ENCODE data around the gene TMEM233.

TMEM233 gene

DNA sequence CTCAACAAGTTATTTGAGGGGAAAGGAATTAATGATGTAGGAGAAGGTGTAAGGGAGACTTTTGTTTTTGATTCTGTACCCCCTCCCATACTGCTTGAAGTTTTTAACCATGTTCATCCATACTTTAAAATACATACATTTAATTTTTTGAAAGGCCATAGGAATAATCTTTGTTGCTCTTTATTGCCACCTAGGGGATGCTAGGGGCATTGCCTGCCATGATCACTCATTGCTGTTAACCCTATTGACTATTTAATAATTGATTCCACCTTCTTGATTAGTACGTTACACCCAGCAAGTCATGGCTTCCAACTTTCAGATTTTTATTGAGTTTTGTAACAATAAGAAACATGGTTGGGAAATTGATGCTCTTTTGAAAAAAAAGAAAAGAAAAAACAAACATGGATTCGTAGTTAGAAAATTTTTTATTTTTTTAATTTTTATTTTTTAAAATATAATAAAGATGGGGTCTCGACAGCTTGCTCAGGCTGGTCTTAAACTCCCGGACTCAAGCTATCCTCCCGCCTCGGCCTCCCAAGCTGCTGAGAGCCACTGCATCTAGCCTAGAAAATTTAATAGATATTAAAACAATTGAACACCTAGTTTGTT is 65.8 kb downstream of the TMEM233 start:
- DNase-seq (ENCODE audit: low read depth), result no peak

DNA sequence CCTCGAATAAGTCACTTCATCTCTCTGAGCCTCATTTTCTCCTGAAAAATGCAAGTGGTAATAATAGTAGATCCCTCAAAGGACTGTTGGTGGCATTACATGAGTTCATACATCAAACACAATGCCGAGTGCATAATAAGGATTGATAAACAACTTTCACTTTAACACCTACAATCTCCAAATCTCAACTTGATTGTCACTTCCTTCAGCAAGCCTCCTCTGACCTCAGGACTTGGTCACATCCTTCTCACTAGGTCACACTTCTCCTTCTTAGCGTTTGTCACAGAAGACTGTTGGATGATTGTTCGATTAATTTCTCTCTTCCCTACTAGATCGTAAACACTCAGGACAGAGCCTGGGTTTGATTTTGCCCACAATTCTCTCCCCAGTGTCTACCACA is 66.5 kb downstream of the TMEM233 start:
- DNase-seq (ENCODE audit: low read depth), result no peak

DNA sequence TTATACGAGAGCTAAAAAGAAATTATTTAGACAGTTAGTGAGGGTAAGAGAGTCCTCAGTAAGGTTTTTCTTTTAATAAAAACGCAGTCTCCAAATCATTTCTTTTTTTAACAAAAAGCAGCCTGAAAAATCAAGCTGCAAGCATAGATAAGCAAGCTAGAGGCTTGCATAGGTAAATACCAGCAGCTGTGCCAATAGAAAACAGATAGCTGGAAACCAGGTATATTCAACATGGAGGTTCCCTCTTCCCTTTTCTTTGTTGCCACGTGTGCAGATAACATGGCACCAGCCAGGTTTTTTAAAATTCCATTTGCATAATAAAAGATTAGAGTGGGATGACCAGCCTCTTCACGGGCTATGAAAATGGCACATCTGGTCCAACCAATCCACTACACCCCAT is 68.3 kb downstream of the TMEM233 start:
- DNase-seq (ENCODE audit: low read depth), result no peak

DNA sequence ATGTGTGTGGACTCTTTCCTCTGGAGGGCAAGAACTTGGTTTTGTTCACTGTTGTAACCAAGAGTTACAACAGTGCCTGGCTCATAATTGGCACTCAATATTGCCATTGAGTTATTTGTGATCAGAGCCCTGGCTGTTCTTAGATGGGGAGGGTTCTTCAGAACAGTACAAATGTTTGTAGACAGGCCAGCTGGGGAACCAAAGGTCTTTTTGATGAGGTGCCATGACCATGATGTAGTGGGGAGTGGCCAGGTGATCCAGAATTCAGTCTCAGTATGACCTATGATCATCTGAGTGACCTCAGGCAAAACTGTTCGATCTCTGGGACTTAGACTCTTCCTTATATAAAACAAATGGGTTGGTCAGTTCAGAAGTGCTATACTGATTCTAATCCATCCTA is 71.1 kb downstream of the TMEM233 start:
- no peak for DNase-seq (ENCODE audit: low read depth)

DNA sequence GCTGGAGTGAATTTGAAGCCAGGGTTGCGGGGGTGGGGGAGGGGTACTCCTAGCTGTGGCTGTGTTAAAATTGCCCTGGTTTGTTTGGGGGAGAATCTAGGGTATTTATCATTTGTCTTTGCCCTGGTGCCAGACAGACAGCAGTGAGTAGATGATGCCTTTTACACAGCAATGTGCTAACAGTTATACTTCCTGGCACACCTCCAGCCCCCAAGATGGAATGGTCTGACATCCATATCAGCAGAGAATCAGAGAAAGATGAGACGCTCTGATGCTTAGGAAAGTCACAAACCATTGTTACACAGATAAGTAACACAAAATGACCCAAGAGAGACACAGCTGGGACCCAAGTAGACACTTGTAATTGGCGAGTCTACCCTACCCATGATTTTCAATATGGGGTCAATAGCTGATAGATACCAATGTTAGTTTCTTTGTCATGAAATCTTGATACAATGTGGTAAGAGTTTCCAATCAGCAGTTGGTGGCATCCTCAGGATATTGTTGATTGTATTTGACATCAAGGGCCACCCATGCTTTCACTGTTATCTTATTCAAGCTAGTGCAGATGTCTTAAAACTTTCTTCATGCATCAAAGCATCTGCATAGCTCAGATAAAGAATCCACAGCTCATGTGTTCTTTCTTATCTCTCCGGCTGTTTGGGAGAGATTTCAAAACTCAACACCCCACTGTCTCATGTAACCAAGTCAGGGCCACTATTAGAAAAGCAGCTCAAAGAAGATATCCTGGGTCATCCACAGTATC is 71.8 kb downstream of the TMEM233 start:
- DNase-seq (ENCODE audit: low read depth), result no peak

DNA sequence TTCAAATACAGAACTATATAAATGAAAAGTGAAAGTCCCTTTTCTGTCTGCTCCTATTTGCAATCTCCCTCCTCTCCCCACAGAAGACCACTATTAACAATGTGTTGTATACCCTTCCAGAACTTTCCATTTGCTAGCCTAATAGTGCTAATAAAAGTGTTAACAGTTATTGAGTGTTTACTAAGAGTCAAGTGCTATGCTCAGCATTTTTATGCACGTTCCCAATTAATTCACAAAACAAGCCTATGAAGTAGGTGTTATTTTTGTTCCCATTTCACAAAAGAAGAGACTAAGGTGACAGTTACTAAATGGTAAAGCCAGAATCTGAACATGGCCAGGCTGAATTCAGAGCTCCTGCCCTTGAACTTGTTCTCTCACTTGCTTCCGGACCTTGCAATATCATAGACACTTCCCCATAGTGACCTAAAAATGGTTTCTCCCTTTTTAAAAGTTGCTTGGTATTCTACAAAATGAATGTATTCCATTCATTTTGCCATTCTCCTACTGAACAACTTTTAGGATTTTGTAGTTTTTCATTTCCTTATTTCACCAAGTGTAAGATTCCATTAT is 72.7 kb downstream of the TMEM233 start:
- no peak for DNase-seq (ENCODE audit: low read depth)

DNA sequence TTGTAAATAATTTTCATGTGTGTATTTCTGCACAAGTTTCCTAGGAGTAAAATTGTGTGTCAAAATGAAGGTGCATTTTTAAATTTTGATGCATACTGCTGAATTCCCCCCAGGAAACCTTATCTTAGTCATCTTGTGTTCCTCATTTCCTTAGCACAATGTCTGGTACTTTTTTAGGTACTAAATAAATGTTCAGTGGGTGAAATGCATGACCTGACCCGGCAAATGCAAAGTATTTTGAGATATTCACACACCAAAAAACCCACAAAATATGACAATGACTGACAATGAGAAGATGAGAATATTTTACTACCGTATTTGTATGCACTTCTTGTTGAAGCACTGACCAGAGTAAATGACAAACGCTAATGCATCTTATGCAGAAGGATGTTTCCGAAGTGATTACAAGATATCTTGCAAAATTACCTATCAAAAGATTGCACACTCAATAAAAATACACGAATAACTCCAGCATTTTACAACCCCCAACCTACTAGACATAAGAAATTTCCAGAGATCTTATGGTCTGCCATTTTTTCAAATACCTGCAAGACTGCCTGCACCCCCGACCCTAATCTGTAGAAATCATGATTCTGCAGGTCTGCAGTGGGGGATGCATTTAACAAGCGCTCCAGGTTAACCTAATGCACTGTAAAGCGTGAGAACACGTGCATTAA is 73.5 kb downstream of the TMEM233 start:
- no peak for DNase-seq (ENCODE audit: low read depth)

DNA sequence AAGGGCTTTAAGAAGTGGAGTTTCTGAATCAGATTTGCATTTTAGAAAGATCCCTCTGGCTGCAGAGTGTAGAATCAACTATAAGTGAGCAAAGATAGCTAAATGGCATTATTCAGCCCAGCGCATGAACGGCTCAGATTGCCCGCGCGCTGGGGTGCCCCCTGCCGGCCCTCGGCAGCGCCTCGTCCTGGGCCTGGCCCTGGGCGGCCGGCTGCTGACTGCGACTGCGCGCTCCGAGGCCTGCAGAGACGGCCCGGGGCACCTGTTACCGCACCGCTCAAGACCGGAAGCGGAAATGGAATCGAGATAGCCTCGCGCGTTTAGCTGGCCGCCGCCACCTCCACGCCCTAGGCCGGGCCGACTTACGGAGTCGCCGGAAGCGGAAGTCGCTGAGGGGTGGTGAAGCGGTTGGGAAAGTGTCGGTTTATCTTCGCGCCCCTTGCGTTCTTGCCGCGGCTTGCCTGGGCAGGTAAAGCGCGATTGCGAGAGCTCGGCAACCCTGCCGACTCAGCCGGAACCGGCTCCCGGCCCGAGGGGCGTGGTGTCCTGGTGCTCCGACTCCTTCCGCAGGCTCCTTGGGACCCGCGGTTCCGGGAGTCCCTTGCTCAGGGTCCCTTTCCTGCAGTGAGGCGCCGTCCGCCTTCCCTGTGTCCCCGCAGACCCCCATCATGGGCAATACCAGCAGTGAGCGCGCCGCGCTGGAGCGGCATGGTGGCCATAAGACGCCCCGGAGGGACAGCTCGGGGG is 74.2 kb downstream of the TMEM233 start, which contains the start of gene PRKAB1:
Gene PRKAB1, plus strand, starts transcription at position 557 of the 747 bp plus-strand sequence. Its CDS starts 112 bp downstream, at position 669.
- DNase-seq (ENCODE audit: low read depth), result peak; percentile 93

DNA sequence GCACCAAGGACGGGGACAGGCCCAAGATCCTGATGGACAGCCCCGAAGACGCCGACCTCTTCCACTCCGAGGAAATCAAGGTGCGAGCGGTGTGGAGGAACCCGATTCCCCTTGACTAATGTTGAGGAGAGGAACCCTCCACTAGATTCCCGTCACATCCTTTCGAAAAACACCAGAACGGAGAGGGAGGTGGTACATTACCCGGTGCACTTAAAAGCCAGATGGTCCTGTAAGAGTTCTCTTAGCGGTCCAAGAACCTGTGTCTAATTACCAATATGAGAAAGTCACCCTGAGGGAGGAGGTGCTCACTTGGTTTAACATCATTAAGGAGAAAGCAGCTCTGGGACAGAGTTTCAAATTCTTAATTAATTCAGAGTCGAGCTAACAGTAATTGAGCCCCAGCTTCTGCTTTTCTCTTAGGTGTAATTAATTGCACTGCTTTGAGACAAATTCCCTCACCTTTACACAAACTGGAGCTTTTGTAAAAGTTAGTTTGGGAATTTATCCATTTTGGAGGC is 74.8 kb downstream of the TMEM233 start:
- no peak for DNase-seq (ENCODE audit: low read depth)

DNA sequence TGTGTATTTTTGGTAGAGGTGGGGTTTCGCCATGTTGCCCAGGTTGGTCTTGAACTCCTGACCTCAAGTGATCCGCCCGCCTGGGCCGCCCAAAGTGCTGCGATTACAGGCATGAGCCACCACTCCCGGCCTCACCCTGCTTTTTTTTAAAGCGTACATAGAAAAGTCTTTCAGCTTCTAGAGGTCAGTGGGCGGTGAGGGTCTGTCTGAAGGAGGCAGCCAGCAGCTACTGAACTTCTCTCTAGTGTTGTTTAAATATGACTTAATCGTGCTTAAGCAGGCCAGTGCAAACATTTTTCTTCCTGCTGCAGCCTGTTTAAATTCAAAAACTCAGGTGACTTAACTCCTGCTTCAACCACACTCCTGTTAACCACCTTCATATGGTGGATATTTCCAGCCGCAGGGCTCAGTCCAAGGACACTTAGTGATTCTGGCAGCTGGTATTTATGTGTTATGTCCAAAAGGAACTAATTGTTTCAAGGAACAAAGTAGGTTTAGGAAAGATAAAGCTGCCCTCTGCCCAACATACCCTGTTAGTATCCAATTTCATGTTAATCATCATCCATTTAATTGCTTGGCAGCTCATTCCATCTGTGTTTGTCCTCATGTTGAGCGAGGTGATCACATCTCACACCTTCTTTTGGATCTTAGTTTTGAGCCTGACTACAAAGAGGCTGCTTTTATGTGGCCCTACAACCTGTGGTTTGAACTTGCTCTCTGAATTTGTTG is 76.3 kb downstream of the TMEM233 start:
- no peak for DNase-seq (ENCODE audit: low read depth)

DNA sequence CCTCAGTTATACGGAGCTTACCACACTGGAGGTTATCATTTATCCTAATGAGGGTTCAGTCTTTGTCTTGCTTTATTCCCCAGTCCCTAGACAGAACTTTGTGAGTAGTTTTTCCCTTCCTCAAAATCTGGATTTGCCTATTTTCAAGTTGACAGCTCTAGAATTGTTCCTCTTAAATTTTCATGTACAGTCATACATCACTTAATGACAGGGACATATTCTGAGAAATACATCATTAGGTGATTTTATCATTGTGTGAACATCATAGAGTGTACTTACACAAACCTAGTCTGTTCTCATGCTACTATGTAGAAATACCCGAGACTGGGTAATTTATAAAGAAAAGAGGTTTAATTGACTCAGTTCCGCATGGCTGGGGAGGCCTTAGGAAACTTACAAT is 77.5 kb downstream of the TMEM233 start:
- DNase-seq (ENCODE audit: low read depth), result no peak

DNA sequence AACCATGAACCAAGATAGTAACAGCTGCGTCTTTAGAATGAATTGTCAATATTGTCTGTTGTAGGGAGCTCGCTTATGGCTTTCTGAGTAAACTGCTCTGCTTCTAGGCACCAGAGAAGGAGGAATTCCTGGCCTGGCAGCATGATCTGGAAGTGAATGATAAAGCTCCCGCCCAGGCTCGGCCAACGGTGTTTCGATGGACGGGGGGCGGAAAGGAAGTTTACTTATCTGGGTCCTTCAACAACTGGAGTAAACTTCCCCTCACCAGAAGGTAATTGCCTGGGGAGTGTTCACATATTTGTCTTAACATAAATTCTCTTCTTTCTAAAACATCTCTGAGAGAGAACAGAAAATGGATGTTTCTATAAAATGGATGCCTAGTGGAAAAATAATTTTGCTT is 78.6 kb downstream of the TMEM233 start:
- DNase-seq (ENCODE audit: low read depth), result no peak

DNA sequence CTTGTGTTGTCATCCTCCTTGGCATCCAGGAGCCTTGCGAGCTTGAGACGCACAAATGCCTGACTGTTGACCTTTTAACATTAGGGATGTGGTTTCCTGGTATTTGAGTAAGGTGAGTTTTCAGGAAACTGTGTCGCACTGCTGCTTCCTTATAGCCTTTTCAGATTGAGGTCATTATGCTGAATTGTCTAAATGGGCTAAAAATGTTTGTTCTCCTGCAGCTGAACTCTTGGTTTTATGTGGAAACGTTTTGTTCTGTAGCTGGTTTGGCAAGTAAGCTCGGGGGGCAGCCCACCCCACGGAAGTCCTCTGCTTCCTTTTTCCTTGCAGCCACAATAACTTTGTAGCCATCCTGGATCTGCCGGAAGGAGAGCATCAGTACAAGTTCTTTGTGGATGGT is 80.1 kb downstream of the TMEM233 start:
- DNase-seq (ENCODE audit: low read depth), result no peak

DNA sequence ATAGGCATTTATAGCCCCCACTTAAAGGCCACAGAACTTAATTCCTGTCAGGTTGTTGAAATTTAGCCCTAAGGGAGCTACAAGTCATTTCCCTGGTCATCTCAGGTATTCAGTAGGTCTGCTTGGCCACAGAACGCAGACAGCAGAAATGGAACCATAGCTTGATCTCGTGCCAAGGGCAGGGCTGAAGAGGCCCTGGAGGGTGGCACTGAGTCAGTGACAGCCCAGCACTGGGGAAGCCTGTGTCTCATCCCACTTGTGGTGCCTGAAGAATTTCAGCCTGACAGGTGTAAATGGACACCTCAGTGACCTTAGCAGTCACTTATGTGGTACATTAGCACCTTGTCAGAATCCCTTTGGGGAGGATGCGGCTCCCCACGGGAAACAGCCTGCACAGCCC is 81.0 kb downstream of the TMEM233 start:
- DNase-seq (ENCODE audit: low read depth), result no peak

DNA sequence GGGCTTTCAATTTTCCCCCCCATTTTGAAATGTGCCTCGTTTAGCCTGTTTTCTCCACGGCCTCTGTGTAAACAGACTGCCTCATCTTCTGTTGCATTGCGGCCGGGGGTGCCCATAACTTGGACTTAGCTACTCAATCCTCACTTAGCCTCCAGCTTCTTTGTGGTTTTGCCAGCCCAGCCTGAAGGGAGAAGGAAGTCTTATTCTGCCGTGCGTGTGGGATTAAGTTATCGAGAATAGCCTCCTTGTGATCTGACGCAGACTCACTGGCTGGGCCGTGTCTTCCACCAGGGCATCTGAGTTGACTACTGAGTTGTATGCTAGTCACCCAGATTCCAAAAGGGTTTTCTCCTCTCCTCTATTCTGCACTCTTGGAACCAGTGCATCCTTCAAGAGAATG is 82.4 kb downstream of the TMEM233 start:
- no peak for DNase-seq (ENCODE audit: low read depth)

DNA sequence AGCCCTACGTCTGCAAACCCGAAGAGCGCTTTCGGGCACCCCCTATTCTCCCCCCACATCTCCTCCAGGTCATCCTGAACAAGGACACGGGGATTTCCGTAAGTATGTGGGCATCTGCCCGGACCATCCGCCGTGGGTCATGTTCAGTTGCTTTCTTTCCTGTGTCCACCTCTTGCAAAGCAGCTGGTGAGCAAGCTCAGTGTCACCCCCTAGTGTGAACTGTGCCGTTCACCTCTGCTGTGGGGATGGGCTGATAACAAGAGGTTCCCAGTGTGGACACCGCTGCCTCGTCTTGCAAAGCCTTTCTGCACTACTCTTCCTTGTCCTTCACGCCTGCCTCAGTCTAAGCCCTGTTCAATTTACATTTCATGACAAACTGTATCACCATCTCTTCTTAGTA is 83.0 kb downstream of the TMEM233 start:
- DNase-seq (ENCODE audit: low read depth), result no peak

DNA sequence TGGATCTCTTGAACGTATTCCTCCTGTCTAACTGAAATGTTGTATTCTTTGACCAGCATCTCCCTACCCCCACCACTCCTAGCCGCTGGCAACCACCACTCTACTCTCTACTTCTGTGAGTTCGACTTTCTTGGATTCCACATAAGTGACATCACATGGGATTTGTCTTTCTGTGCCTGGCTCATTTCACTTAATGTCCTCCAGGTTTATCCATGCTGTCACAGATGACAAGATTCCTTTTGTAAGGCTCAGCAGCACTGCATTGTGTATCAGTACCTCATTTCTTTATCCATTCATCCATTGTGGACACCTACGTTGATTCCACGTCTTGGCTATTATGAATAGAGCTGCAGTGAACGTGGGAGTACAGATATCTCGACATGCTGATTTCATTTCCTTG is 84.9 kb downstream of the TMEM233 start:
- no peak for DNase-seq (ENCODE audit: low read depth)

DNA sequence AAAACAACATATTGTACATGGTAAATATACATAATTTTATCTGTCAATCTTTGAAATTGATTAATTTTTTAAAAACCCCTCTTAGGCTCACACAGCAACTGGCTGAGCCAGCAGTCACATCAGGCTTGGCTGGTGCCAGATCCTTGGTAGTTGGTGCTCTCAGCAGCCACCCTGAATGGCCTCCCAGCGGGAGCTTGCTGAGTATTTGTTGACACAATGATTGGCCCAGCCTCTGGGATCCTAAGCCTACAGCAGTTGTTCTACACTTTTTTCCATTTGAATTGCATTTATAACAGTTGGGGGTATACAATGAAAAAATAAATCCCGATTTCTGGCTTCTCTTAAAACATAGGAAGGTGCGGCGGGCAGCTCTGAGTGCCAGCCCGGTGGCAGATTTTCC is 85.5 kb downstream of the TMEM233 start:
- DNase-seq (ENCODE audit: low read depth), result no peak

DNA sequence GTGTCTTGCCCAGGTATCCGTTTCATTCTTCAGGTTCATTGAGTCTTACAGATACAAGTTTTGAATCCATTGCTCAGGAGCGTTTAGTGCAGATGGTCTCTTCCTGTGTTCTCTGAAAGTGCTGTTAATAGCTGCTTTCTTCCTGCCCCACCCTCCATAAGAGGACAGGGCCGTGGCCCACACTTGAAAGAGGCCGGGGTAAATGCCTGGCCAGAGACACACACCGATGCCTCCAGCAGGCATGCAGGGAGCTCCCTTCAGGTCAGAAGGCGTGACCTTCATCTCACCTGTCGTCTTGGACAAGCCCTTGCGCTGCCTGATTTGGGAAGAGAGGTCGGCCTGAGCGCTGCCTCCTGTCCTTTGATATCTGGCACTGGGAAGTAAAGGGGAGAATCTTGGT is 85.9 kb downstream of the TMEM233 start:
- DNase-seq (ENCODE audit: low read depth), result no peak

DNA sequence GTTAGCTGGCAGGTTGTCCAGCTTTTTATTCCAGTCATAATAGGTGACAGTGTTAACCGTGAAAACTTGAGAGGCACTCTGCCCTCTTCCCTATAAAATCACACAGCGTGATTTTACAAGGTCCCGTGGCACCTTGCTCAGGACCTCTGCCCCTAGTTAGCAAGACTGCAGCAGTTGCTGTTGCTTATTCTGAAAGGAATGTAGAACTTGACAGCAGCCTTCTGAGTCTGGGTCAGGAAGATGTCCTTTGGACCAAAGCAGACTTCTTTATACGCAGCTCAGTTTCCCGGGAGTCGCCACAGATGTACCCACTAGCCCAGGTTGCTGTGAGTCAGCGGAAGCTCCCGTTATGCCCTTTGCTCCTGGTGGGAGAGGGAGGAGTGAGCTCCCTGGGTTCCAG is 87.5 kb downstream of the TMEM233 start:
- DNase-seq (ENCODE audit: low read depth), result no peak
